K562 (cell line): Measurements from ENCODE around the gene EEF2K. TPM values are rescaled to one million over a fixed set of nuclear protein-coding genes. Genes with fewer than 3 reads are reported as not detected.

Experiments used
- CBX1 ChIP-seq: sonication (generic); IDR thresholded peaks from 2 replicates; pipeline ENCODE4 v1.6.1; 2016; ENCODE audit warnings: antibody characterized with exemption, low read depth, mild to moderate bottlenecking
- E2F3 ChIP-seq: fragments of 250-450 bp; sonication (Bioruptor Pico); IDR thresholded peaks from 2 replicates; pipeline ENCODE4 v1.4.0; 2020; ENCODE audit warnings: mild to moderate bottlenecking
- IRF2 ChIP-seq: sonication (generic); formaldehyde crosslinking; IDR thresholded peaks from 2 replicates; pipeline ENCODE4 v1.8.1; 2022; ENCODE audit warnings: mild to moderate bottlenecking, missing genetic modification reagents
- MCM7 ChIP-seq, 2 experiments: fragments of 450-650 bp; IDR thresholded peaks; 2 replicates each; pipeline ENCODE4 v1.6.1; 2016 to 2018
- NR2C1 ChIP-seq, 2 experiments: fragments of 450-650 bp; IDR thresholded peaks; 2 replicates each; pipeline ENCODE4 v1.6.1; 2017; ENCODE audit warnings: mild to moderate bottlenecking in 2 of 2, antibody characterized with exemption in 1 of 2, inconsistent platforms in 1 of 2, missing compliant biosample characterization in 1 of 2, missing genetic modification characterization in 1 of 2
- ZC3H8 ChIP-seq: fragments of 450-650 bp; IDR thresholded peaks from 2 replicates; pipeline ENCODE4 v1.6.1; 2017
- ZNF583 ChIP-seq: fragments of 250-450 bp; sonication (Bioruptor Pico); IDR thresholded peaks from 2 replicates; pipeline ENCODE4 v1.4.0; 2020
- polyA plus RNA-seq, 8 experiments: library from polyadenylated mRNA; depleted of rRNA in 4 of 8; stranded (reverse) in 5 of 8; unstranded in 3 of 8; fragments of >200 nt; fragmentation: Nextera tagmentation in 2 of 8; fragmentation: Illumina TruSeq in 1 of 8; extraction: Ambion mirVana in 2 of 8; extraction: Trizol in 1 of 8; gene quantifications; 2 replicates each; pipeline versions ENCODE4 v1.2.1 to v1.2.3, GENCODE V29; 2011 to 2014; ENCODE audit warnings: inconsistent platforms in 1 of 8, missing spikeins in 1 of 8
- total RNA-seq, 7 experiments: library from RNA; depleted of rRNA in 6 of 7; stranded (reverse); fragments of >200 nt in 6 of 7; fragmentation: Illumina TruSeq in 2 of 7; extraction: Trizol in 2 of 7; gene quantifications; 2 replicates each; pipeline versions ENCODE4 v1.2.1 to v1.2.3, GENCODE V29; 2011 to 2021; ENCODE audit warnings: low replicate concordance in 1 of 7
- TF ChIP-seq, protein P1 (sequence below): fragments of 450-650 bp; IDR thresholded peaks from 2 replicates; pipeline ENCODE4 v1.6.1; 2016; ENCODE audit warnings: mild to moderate bottlenecking, moderate library complexity
- TF ChIP-seq, protein P2 (sequence below): fragments of 450-650 bp; IDR thresholded peaks from one replicate; pipeline ENCODE4 v1.6.1; 2018; ENCODE audit warnings: mild to moderate bottlenecking, moderate library complexity; ENCODE audit not compliant: partially characterized antibody
- TF ChIP-seq, protein P3 (sequence below): sonication (generic); formaldehyde crosslinking; IDR thresholded peaks from 2 replicates; pipeline ENCODE4 v1.8.0; 2022; ENCODE audit warnings: mild to moderate bottlenecking, missing genetic modification reagents

EEF2K gene
- total and polyA plus RNA-seq, 9 of the 15 experiments (the other 6 are each of a cell fraction or from before 2014, with no cell fraction given) = 3.0 to 35.2 (median 12.2) TPM

DNA sequence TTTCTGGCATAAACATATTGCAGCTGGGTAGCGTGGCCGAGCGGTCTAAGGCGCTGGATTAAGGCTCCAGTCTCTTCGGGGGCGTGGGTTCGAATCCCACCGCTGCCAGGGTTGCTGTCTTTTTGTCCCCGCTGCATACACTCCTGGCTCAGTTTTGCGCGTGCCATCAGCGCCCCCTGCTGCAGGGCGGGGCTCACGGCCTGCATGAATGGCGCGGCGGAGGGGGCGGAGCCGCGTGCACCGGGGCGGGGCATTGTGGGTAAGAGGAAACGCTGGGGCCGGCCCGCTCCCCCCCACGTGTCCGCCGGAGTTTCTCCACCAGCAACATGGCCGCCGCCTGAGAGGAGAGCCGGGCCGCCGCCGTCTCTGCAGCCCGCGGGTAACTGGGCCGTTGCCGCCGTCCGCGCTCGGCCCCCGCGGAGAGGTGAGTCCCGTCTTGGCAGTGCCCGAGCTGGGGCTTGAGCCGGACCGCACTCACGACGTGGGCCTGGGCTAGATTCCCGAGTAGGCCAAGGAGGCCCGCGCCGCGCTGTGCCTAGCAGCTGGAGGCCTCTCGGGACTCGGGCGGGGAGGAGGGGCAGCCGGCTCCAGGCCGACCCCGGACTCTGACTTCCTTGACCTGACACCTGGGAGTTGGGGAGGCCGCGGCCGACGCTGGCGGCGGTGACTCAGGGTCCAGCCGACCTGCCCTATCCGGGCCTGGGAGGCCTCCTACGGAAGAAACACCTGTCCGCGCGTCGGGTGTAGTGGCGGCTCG, 91.2 kb downstream of the EEF2K start, which contains the start of gene POLR3E (continued):
- TF ChIP-seq, protein P1, sequence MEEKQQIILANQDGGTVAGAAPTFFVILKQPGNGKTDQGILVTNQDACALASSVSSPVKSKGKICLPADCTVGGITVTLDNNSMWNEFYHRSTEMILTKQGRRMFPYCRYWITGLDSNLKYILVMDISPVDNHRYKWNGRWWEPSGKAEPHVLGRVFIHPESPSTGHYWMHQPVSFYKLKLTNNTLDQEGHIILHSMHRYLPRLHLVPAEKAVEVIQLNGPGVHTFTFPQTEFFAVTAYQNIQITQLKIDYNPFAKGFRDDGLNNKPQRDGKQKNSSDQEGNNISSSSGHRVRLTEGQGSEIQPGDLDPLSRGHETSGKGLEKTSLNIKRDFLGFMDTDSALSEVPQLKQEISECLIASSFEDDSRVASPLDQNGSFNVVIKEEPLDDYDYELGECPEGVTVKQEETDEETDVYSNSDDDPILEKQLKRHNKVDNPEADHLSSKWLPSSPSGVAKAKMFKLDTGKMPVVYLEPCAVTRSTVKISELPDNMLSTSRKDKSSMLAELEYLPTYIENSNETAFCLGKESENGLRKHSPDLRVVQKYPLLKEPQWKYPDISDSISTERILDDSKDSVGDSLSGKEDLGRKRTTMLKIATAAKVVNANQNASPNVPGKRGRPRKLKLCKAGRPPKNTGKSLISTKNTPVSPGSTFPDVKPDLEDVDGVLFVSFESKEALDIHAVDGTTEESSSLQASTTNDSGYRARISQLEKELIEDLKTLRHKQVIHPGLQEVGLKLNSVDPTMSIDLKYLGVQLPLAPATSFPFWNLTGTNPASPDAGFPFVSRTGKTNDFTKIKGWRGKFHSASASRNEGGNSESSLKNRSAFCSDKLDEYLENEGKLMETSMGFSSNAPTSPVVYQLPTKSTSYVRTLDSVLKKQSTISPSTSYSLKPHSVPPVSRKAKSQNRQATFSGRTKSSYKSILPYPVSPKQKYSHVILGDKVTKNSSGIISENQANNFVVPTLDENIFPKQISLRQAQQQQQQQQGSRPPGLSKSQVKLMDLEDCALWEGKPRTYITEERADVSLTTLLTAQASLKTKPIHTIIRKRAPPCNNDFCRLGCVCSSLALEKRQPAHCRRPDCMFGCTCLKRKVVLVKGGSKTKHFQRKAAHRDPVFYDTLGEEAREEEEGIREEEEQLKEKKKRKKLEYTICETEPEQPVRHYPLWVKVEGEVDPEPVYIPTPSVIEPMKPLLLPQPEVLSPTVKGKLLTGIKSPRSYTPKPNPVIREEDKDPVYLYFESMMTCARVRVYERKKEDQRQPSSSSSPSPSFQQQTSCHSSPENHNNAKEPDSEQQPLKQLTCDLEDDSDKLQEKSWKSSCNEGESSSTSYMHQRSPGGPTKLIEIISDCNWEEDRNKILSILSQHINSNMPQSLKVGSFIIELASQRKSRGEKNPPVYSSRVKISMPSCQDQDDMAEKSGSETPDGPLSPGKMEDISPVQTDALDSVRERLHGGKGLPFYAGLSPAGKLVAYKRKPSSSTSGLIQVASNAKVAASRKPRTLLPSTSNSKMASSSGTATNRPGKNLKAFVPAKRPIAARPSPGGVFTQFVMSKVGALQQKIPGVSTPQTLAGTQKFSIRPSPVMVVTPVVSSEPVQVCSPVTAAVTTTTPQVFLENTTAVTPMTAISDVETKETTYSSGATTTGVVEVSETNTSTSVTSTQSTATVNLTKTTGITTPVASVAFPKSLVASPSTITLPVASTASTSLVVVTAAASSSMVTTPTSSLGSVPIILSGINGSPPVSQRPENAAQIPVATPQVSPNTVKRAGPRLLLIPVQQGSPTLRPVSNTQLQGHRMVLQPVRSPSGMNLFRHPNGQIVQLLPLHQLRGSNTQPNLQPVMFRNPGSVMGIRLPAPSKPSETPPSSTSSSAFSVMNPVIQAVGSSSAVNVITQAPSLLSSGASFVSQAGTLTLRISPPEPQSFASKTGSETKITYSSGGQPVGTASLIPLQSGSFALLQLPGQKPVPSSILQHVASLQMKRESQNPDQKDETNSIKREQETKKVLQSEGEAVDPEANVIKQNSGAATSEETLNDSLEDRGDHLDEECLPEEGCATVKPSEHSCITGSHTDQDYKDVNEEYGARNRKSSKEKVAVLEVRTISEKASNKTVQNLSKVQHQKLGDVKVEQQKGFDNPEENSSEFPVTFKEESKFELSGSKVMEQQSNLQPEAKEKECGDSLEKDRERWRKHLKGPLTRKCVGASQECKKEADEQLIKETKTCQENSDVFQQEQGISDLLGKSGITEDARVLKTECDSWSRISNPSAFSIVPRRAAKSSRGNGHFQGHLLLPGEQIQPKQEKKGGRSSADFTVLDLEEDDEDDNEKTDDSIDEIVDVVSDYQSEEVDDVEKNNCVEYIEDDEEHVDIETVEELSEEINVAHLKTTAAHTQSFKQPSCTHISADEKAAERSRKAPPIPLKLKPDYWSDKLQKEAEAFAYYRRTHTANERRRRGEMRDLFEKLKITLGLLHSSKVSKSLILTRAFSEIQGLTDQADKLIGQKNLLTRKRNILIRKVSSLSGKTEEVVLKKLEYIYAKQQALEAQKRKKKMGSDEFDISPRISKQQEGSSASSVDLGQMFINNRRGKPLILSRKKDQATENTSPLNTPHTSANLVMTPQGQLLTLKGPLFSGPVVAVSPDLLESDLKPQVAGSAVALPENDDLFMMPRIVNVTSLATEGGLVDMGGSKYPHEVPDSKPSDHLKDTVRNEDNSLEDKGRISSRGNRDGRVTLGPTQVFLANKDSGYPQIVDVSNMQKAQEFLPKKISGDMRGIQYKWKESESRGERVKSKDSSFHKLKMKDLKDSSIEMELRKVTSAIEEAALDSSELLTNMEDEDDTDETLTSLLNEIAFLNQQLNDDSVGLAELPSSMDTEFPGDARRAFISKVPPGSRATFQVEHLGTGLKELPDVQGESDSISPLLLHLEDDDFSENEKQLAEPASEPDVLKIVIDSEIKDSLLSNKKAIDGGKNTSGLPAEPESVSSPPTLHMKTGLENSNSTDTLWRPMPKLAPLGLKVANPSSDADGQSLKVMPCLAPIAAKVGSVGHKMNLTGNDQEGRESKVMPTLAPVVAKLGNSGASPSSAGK = peak; percentile 50
- no peak for TF ChIP-seq MCM7 (IDR thresholded peaks at IDR 0.05)
- TF ChIP-seq CBX1 = peak; percentile 81; the same call in 1 of the 2 replicates
- no peak for TF ChIP-seq NR2C1 (IDR thresholded peaks at IDR 0.05)
- TF ChIP-seq NR2C1 (tag; IDR thresholded peaks at IDR 0.05) = 0 out of 2 replicates have a peak, but pooled peaks have one; percentile 39
- TF ChIP-seq E2F3 = 0 out of 2 replicates have a peak, but pooled peaks have one; percentile 27
- TF ChIP-seq ZC3H8 = no peak
- TF ChIP-seq, protein P2, sequence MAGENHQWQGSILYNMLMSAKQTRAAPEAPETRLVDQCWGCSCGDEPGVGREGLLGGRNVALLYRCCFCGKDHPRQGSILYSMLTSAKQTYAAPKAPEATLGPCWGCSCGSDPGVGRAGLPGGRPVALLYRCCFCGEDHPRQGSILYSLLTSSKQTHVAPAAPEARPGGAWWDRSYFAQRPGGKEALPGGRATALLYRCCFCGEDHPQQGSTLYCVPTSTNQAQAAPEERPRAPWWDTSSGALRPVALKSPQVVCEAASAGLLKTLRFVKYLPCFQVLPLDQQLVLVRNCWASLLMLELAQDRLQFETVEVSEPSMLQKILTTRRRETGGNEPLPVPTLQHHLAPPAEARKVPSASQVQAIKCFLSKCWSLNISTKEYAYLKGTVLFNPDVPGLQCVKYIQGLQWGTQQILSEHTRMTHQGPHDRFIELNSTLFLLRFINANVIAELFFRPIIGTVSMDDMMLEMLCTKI = no peak
- TF ChIP-seq, protein P3, sequence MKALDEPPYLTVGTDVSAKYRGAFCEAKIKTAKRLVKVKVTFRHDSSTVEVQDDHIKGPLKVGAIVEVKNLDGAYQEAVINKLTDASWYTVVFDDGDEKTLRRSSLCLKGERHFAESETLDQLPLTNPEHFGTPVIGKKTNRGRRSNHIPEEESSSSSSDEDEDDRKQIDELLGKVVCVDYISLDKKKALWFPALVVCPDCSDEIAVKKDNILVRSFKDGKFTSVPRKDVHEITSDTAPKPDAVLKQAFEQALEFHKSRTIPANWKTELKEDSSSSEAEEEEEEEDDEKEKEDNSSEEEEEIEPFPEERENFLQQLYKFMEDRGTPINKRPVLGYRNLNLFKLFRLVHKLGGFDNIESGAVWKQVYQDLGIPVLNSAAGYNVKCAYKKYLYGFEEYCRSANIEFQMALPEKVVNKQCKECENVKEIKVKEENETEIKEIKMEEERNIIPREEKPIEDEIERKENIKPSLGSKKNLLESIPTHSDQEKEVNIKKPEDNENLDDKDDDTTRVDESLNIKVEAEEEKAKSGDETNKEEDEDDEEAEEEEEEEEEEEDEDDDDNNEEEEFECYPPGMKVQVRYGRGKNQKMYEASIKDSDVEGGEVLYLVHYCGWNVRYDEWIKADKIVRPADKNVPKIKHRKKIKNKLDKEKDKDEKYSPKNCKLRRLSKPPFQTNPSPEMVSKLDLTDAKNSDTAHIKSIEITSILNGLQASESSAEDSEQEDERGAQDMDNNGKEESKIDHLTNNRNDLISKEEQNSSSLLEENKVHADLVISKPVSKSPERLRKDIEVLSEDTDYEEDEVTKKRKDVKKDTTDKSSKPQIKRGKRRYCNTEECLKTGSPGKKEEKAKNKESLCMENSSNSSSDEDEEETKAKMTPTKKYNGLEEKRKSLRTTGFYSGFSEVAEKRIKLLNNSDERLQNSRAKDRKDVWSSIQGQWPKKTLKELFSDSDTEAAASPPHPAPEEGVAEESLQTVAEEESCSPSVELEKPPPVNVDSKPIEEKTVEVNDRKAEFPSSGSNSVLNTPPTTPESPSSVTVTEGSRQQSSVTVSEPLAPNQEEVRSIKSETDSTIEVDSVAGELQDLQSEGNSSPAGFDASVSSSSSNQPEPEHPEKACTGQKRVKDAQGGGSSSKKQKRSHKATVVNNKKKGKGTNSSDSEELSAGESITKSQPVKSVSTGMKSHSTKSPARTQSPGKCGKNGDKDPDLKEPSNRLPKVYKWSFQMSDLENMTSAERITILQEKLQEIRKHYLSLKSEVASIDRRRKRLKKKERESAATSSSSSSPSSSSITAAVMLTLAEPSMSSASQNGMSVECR (CRISPR knock-in tag) = peak; percentile 97
- no peak for TF ChIP-seq IRF2
- no peak for TF ChIP-seq ZNF583 (CRISPR knock-in tag)
